Renal cortical epithelial cell (primary cell): ENCODE data around the gene C4orf51. TPM values are rescaled to one million over a fixed set of nuclear protein-coding genes. Genes with fewer than 3 reads are reported as not detected.

Source experiments
- DNase-seq: peaks from one replicate; pipeline ENCODE4 v3.0.0-alpha.2; 2011; ENCODE audit warnings: low read depth
- total RNA-seq: library from RNA; depleted of rRNA; stranded (reverse); fragments of >200 nt; gene quantifications from 2 replicates; pipeline ENCODE4 v1.2.3, GENCODE V29; 2014

The C4orf51 gene
- total RNA-seq, 1 donor from 2014 or later, result not detected

GRCh38 chr4:145757188-145757587 lies 77.2 kb downstream of the C4orf51 start:
- no peak for DNase-seq

- DNase-seq, result no peak
These were observed 80.2 kb downstream of the C4orf51 start for GRCh38 chr4:145760176-145760575.

- DNase-seq, result no peak
These were observed 81.3 kb downstream of the C4orf51 start for GRCh38 chr4:145760961-145761929.

GRCh38 chr4:145762719-145763118 lies 82.8 kb downstream of the C4orf51 start:
- DNase-seq, result no peak

- no peak for DNase-seq
These were observed 83.5 kb downstream of the C4orf51 start for GRCh38 chr4:145763399-145763798.

GRCh38 chr4:145766273-145766672 lies 86.3 kb downstream of the C4orf51 start:
- DNase-seq, result no peak

GRCh38 chr4:145769450-145770037 lies 89.6 kb downstream of the C4orf51 start:
- no peak for DNase-seq

GRCh38 chr4:145770124-145770523 lies 90.2 kb downstream of the C4orf51 start:
- no peak for DNase-seq

- DNase-seq, result no peak
These were observed 92.4 kb downstream of the C4orf51 start for GRCh38 chr4:145772347-145772746.

GRCh38 chr4:145773581-145774234 lies 93.8 kb downstream of the C4orf51 start:
- DNase-seq, result no peak

GRCh38 chr4:145774473-145774872 lies 94.5 kb downstream of the C4orf51 start:
- DNase-seq, result no peak

GRCh38 chr4:145775406-145775805 lies 95.5 kb downstream of the C4orf51 start:
- DNase-seq, result no peak

GRCh38 chr4:145776208-145776607 lies 96.3 kb downstream of the C4orf51 start:
- no peak for DNase-seq

- DNase-seq, result no peak
These were observed 99.4 kb downstream of the C4orf51 start for GRCh38 chr4:145779319-145779801.

GRCh38 chr4:145781351-145781750 lies 101.4 kb downstream of the C4orf51 start:
- no peak for DNase-seq

Other genes starting within 250 kb of the C4orf51 start
- 7.5 and 34.7 TPM in 2 replicates for gene SMAD1, start 198.3 kb upstream of the C4orf51 start, total RNA-seq
- 10.2 and 17.4 TPM in 2 replicates for gene MMAA, start 60.8 kb upstream of the C4orf51 start, total RNA-seq